ENCODE data around the gene ORAI2. TPM values are rescaled to one million over a fixed set of nuclear protein-coding genes. Genes with fewer than 3 reads are reported as not detected.

ORAI2 gene
- total and polyA plus RNA-seq, 2 of the 4 experiments (the other 2 are of a cell fraction): 52.0 to 58.3 TPM

- H3K4me2 ChIP-seq (ENCODE audit: low read depth, low read length): no peak overlapping the region
- no TSS peak for BruUV-seq (replicated peaks)
- H4K8ac ChIP-seq (ENCODE audit: low read depth in 2 of 2, low read length in 2 of 2): no peak overlapping the region
- H3K27ac ChIP-seq (ENCODE audit: insufficient read depth, low read length): no peak overlapping the region
- no peak overlapping the region for H2BK5ac ChIP-seq (ENCODE audit: low read depth, low read length, poor library complexity, severe bottlenecking)
- 100% methylated on average over 10 of the region's 17 CpGs; no CpG with 5 or more reads in 1 of the 2 experiments for WGBS, 2 experiments (ENCODE audit: extremely low coverage in 2 of 2, insufficient read length in 1 of 2)
- ChIA-PET POLR2A (ENCODE audit: unreplicated experiment) (no interaction called here), CTCF (no interaction called here)
- no peak overlapping the region for H3K9ac ChIP-seq (ENCODE audit: low read depth, low read length)
- in situ Hi-C loops (cut with MboI; ENCODE audit: low sequenced_read_pairs): no loop called here
- DNase-seq (no peak), ATAC-seq (ENCODE audit: low read depth) (no peak)
- H4K20me1 ChIP-seq (ENCODE audit: insufficient read depth, low read length): peaks cover 4% of the 10 kb centered on the region; the same call in 1 of the 2 replicates
- no peak overlapping the region for H3K23ac ChIP-seq (ENCODE audit: low read depth, low read length)
- H2AK5ac ChIP-seq (ENCODE audit: low read depth, low read length): no peak overlapping the region
- no peak overlapping the region for H2BK120ac ChIP-seq (ENCODE audit: low read depth, low read length)
- no peaks in the 10 kb centered on the region for H3K27me3 ChIP-seq (ENCODE audit: control insufficient read depth, insufficient read depth, low read length)
- H3K18ac ChIP-seq (ENCODE audit: low read depth, low read length): no peak overlapping the region
- no peaks in the 10 kb centered on the region for H3K9me3 ChIP-seq (ENCODE audit: control insufficient read depth, insufficient read depth, low read length)
- peaks cover 7% of the 10 kb centered on the region for H3K4me1 ChIP-seq (ENCODE audit: control insufficient read depth, insufficient read depth, low read length)
- no peak for TF ChIP-seq CHD1 (IDR thresholded peaks at IDR 0.05; ENCODE audit: low read depth, low read length)
- TF ChIP-seq CEBPB (IDR thresholded peaks at IDR 0.05; ENCODE audit: low read depth, low read length): no peak
- TF ChIP-seq FOS (IDR thresholded peaks at IDR 0.05; ENCODE audit: low read depth, low read length): no peak
- no peak for TF ChIP-seq RFX5 (IDR thresholded peaks at IDR 0.05; ENCODE audit: low read depth, low read length)
- no peak for TF ChIP-seq NFE2L2 (IDR thresholded peaks at IDR 0.05; ENCODE audit: low read depth, low read length)
- no peak for TF ChIP-seq SMC3 (IDR thresholded peaks at IDR 0.05; ENCODE audit: low read depth, low read length)
- TF ChIP-seq POLR2A (IDR thresholded peaks at IDR 0.05; ENCODE audit: low read depth, low read length): no peak
- no peak for TF ChIP-seq USF2 (IDR thresholded peaks at IDR 0.05; ENCODE audit: low read depth, low read length)
- no peak for TF ChIP-seq MAFK (IDR thresholded peaks at IDR 0.05; ENCODE audit: low read depth, low read length)
- no peak for TF ChIP-seq MAZ (IDR thresholded peaks at IDR 0.05; ENCODE audit: borderline replicate concordance, low read depth, low read length)
- no peak for TF ChIP-seq CTCF (conservative IDR thresholded peaks at IDR 0.05; ENCODE audit: low read depth, low read length)
- no peak for TF ChIP-seq MXI1 (IDR thresholded peaks at IDR 0.05; ENCODE audit: borderline replicate concordance, low read depth, low read length)
- TF ChIP-seq BHLHE40 (IDR thresholded peaks at IDR 0.05; ENCODE audit: low read depth, low read length): no peak
- TF ChIP-seq RAD21 (IDR thresholded peaks at IDR 0.05; ENCODE audit: low read length): no peak
- TF ChIP-seq ELK1 (IDR thresholded peaks at IDR 0.05; ENCODE audit: borderline replicate concordance, low read depth, low read length): no peak
- no peak for TF ChIP-seq RCOR1 (IDR thresholded peaks at IDR 0.05; ENCODE audit: insufficient replicate concordance, low read length)
- H4K5ac ChIP-seq (ENCODE audit: low read depth, low read length): no peak overlapping the region
- no peak overlapping the region for H3K4ac ChIP-seq (ENCODE audit: low read depth, low read length)
- H3K4me3 ChIP-seq (ENCODE audit: insufficient read depth, low read depth, low read length): no peak overlapping the region
- no peak overlapping the region for H4K91ac ChIP-seq (ENCODE audit: insufficient read depth, low read depth, low read length)
- no peak overlapping the region for H2AFZ ChIP-seq (replicated peaks; ENCODE audit: low read length, poor library complexity)
- dilution Hi-C loops (cut with HindIII; ENCODE audit: low sequenced_read_pairs, unreplicated experiment): no loop called here
- H3K14ac ChIP-seq (replicated peaks; ENCODE audit: low read depth, low read length): no peak overlapping the region
- peaks cover 0 to 14% of the 10 kb centered on the region in 2 experiments; a peak in 2 of 4 replicates for H3K79me1 ChIP-seq (ENCODE audit: low read depth in 1 of 2, low read length in 2 of 2)
- intact Hi-C loops (cut with micrococcal nuclease): no loop called here
- no peak overlapping the region for H2BK15ac ChIP-seq (ENCODE audit: low read depth, low read length)
- no peak overlapping the region for H2AK9ac ChIP-seq (replicated peaks; ENCODE audit: low read depth, low read length, poor library complexity)
- H3K9me1 ChIP-seq (ENCODE audit: insufficient read depth, low read length): 0 out of 2 replicates have a peak, but pooled peaks cover 2% of the 10 kb centered on the region
- H2BK20ac ChIP-seq (ENCODE audit: low read depth, low read length): no peak overlapping the region
- H3K36me3 ChIP-seq (ENCODE audit: control insufficient read depth, insufficient read depth, low read length): peaks cover 30% of the 10 kb centered on the region
- no peak overlapping the region for H3K56ac ChIP-seq (ENCODE audit: extremely low read depth, insufficient read depth, low read length)
These were observed 11.7 kb downstream of the ORAI2 start for GRCh38 chr7:102444961-102445673.

Measured in IMR-90 (cell line).